Amniotic epithelial cell (primary cell): ENCODE measurements around the gene ZNF844.
"Not testable (repeated sequence)": the region's sequence is repeated elsewhere in the genome, so short reads cannot be mapped to it uniquely, and the experiment has no call there.

ENCODE experiments used
- DNase-seq: peaks from one replicate; pipeline ENCODE4 v3.0.0-alpha.2; 2010; ENCODE audit warnings: low read depth

ZNF844 gene

DNA sequence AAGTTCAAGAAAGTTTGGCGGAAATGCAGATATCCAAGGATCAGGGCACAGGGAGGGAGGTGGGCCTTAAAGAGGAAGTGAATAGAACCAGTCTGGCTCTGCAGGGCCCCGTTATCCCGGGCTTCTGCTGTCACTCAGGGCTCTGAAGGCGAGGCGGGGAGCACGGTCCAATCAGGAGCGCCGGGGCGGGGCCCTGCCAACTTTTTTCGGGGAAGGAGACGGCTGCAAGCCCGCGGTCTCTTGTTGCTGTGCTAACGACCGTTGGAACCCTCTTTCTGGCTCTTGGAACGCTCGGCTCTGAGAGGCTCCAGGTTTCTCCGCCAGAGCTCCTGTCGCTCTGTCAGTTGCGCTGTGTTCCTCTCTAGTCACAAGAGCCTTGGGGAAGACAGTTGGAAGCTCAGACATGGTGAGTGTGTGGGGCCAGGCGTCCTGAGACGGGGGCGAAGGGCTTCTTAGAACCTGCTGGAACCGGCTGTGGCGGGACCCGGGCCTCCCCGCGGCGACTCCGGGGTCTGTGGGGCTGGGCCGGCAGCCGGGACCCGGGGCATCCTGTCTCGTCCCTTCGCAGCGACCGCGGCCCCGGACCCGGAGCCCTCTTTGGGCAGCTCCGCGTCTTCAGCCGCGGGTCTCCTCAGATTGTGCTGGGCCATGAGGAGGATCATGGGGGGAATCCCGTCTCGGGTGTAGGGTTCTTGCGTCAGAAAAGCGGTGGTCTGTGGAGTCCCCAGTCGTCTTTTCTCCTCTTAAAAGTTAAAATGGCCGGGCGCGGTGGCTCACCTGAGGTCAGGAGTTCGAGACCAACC, 27.7 kb downstream of the ZNF844 start:
- peak; percentile 84 for DNase-seq

GRCh38 chr19:12092956-12093355, 28.4 kb downstream of the ZNF844 start:
- peak; percentile 31 for DNase-seq

GRCh38 chr19:12093777-12094176, 29.2 kb downstream of the ZNF844 start:
- no peak for DNase-seq

DNA sequence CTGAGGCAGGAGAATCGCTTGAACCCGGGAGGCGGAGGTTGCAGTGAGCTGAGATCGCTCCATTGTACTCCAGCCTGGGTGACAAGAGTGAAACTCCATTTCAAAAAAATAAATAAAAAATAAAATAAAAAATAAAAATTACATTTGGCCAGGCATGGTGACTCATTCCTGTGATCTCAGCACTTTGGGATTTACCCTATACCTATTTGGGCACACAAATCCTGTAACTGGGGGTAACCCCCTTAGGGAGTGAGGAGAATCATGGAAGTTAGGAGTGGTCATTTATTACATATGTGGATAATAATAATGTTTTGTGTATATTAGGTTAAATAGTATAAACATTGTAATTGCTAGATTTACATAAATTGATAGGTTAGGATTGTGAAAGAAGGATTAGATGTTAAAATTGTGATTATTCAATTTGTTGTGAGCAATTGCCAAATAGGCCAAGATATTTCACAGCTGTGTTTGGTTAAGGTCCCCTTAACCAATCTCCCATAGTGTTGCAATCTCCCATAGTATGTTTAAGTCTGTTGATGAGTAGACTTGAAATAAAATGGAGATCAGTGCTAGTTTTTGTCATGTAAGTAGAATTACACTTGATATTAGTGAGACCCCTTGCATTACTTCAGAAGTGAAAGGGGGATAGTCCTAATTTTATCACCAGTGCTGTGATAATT, 30.7 kb downstream of the ZNF844 start:
- peak; percentile 15 for DNase-seq

GRCh38 chr19:12098040-12098439, 33.5 kb downstream of the ZNF844 start:
- no peak for DNase-seq

DNA sequence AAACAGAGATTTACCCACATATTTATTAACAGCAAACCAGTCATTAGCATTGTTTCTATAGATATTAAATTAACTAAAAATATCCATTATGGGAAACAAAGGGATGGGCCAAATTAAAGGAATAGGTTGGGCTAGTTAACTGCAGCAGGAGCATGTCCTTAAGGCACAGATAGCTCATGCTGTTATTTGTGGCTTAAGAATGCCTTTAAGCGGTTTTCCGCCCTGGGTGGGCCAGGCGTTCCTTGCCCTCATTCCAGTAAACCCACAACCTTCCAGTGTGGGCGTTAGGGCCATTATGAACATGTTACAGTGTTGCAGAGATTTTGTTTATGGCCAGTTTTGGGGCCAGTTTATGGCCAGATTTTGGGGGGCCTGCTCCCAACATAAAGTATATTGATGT, 39.4 kb downstream of the ZNF844 start:
- not testable (repeated sequence) for DNase-seq

DNA sequence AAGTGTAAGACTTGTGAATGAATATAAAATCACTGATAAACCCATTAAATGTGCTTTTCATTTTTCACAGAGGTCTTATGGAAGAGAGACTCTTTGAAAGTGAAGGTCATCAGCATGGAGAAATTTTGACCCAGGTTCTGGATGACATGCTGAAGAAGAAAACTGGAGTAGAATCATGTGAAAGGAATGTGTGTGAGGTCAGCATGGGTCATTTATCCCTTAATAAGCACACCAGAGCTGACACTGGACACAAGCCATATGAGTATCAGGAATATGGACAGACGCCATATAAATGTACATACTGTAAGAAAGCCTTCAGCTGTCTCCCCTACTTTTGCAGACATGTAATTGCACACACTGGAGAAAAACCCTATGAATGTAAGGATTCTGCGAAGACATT, 46.6 kb downstream of the ZNF844 start:
- DNase-seq = no peak

DNA sequence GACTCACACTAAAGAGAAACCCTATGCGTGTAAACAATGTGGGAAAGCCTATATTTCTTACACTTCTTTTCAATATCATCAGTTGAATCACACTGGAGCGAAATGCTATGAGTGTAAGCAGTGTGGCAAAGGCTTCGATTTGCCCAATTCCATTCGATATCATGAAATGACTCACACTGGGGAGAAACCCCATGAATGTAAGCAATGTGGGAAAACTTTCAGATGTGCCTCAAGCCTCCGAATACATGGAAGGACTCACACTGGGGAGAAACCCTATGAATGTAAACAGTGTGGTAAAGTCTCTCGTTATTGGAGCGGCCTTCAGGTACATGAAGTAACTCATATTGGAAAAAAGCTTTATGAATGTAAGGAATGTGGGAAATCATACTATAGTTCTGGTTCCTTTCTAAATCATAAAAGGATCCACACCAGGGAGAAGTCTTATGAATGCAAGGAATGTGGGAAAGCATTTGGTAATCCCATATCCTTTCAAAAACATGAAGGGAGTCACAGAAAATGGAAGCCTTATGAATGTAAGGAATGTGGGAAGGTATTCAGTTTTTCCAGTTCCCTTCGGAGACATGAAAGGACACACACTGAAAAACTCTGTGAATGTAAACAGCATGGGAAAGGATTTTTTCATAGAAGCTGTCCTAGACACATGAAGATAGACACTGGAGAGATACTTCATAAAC, 47.6 kb downstream of the ZNF844 start:
- DNase-seq = no peak

GRCh38 chr19:12112701-12113100, 48.2 kb downstream of the ZNF844 start:
- DNase-seq = no peak

DNA sequence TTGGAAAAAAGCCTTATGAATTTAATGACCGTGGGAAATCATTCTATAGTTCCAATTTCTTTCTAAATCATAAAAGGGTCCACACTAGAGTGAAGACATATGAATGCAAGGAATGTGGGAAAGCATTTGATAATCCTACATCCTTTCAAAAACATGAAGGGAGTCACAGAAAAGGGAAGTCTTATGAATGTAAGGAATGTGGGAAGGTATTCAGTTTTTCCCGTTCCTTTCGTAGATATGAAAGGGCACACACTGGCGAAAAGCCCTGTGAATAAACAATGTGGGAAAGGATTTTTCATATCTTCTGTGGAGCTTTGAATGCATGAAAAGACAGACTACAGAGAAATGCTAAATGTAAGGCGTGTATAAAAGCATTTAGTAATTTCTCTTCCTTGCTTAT, 48.6 kb downstream of the ZNF844 start:
- no peak for DNase-seq

DNA sequence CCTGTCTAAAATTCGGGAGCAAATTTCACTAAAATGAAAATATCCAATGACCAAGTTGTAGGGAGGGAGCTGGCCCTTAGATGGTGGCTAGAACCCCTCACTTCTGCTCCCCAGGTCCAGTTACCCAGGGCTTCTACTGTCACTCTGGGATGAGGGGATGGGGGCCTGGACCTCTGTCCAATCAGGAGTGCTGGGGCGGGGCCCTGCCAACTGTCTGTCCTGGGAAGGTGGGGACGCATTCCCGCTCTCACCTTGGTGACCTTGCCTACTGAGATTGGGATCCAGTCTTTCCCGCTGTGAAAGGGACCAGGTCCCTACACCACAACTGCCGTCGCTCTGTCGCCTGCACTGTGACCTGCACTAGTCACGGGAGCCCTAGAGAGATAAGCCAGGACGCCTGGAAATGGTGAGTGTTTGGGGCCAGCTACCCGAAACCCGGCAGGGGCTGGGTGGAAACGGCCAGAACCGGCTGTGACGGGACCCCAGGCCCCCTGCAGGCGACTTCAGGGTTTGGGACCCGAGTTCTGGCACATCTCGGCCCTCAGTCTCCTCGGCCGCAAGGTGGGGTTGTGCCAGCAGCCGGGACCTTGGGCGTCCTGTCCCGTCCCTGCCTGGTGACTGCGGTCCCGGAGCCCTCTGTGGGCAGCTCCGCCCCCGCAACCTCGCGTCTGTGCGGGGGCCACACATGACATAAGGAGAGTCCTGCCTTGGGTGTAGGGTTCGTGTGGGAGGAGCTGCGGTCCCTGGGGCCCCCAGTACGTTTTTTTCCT, 52.9 kb downstream of the ZNF844 start:
- no peak for DNase-seq

GRCh38 chr19:12126707-12127106, 62.2 kb downstream of the ZNF844 start:
- DNase-seq = no peak
